Motor neuron (in vitro differentiated cells): ENCODE data around the gene WIZ. TPM values are rescaled to one million over a fixed set of nuclear protein-coding genes. Genes with fewer than 3 reads are reported as not detected.

Source experiments
- ATAC-seq, 8 experiments: fragments of 200-7000 bp; cut with Tn5 transposase; replicated peaks in 6 of 8; 2 replicates each; pipeline ENCODE4 v1.8.0; 2021; ENCODE audit warnings: mild to moderate bottlenecking in 8 of 8, moderate library complexity in 8 of 8
- H3K27ac ChIP-seq, 2 donors: fragments of 250-450 bp; sonication (Bioruptor Pico); 2 replicates each; pipeline ENCODE4 v1.9.0; 2021; ENCODE audit warnings: antibody characterized with exemption in 2 of 2, mild to moderate bottlenecking in 2 of 2, moderate library complexity in 1 of 2
- H3K4me1 ChIP-seq, 2 donors: fragments of 250-450 bp; sonication (Bioruptor Pico); replicated peaks in 1 of 2; 2 replicates each; pipeline ENCODE4 v1.6.1; 2021; ENCODE audit warnings: antibody characterized with exemption in 2 of 2, mild to moderate bottlenecking in 2 of 2, moderate library complexity in 1 of 2
- H3K4me3 ChIP-seq, 5 donors: fragments of 250-450 bp; sonication (Bioruptor Pico); 2 replicates each; pipeline ENCODE4 v1.9.0; 2021; ENCODE audit warnings: antibody characterized with exemption in 5 of 5, mild to moderate bottlenecking in 5 of 5, moderate library complexity in 4 of 5
- WGBS, 10 experiments: fragments of 450-650 bp; shearing (Covaris generic); methylation state at CpG; one replicate each; pipeline ENCODE4 v1.0.0; 2022; 5-methylcytosine and 5-hydroxymethylcytosine counted together
- in situ Hi-C, 9 experiments: fragments of 400-800 bp; cut with MboI; loops; one replicate each; pipeline ENCODE4 v1.15.0; 2021; ENCODE audit warnings: low sequenced_read_pairs in 9 of 9, low pct_unique_long_range_greater_than_20kb in 2 of 9; ENCODE audit not compliant: unreplicated experiment in 9 of 9
- total RNA-seq, 8 experiments: library from RNA; unstranded; fragments of 300-600 nt; gene quantifications; 2 replicates each; pipeline versions ENCODE4 v1.2.3 to v1.2.4, GENCODE V29; 2022

The WIZ gene
- total RNA-seq, 8 experiments from 2014 or later: 10.6 to 34.4 (median 27.0) TPM

GRCh38 chr19:15427991-15428471, 21.7 kb downstream of the WIZ start:
- H3K4me3 ChIP-seq: no peak overlapping the region
- 93% methylated on average over 6 of the region's 35 CpGs; no CpG with 5 or more reads in 9 of the 10 experiments for WGBS, 10 experiments
- H3K4me1 ChIP-seq: peaks cover 9 to 10% of the 10 kb centered on the region in 2 donors
- in situ Hi-C loops: no loop called here
- ATAC-seq: no peak
- H3K27ac ChIP-seq: no peak overlapping the region

GRCh38 chr19:15427350-15427700, 22.4 kb downstream of the WIZ start:
- no peak for ATAC-seq
- no peak overlapping the region for H3K27ac ChIP-seq
- H3K4me1 ChIP-seq: peaks cover 9 to 10% of the 10 kb centered on the region in 2 donors
- H3K4me3 ChIP-seq: no peak overlapping the region
- 97% methylated on average over 12 to 14 of the region's 25 CpGs; no CpG with 5 or more reads in 8 of the 10 experiments for WGBS, 10 experiments
- in situ Hi-C loops: no loop called here

- 20 to 86% (median 71%) methylated on average over 1 to 9 of the region's 16 CpGs; no CpG with 5 or more reads in 5 of the 10 experiments for WGBS, 10 experiments
- peak in 1 of 8 experiments; percentile 11 for ATAC-seq
- in situ Hi-C loops: no loop called here
- no peak overlapping the region for H3K4me3 ChIP-seq
- peaks cover 9% of the 10 kb centered on the region in 2 donors for H3K4me1 ChIP-seq
- H3K27ac ChIP-seq: no peak overlapping the region
Measured at GRCh38 chr19:15426485-15427349, 23.0 kb downstream of the WIZ start.

- in situ Hi-C loops: no loop called here
- ATAC-seq: peak in 1 of 8 experiments; percentile 6
- WGBS, 10 experiments: 94 to 95% methylated on average over 3 to 4 of the region's 36 CpGs; no CpG with 5 or more reads in 8 of the 10 experiments
- Histone ChIP-seq H3K4me1 (no peaks in the 10 kb centered on the region), H3K4me3 (no peak overlapping the region), H3K27ac (no peak overlapping the region)
Measured at GRCh38 chr19:15425321-15425950, 24.3 kb downstream of the WIZ start.

GRCh38 chr19:15424692-15425272, 25.0 kb downstream of the WIZ start:
- peak in 3 of 8 experiments; percentile 9 to 15 (median 12) for ATAC-seq
- no peak overlapping the region for H3K4me3 ChIP-seq
- in situ Hi-C loops: loop anchor here in 1 of 9 experiments (25.0 kb wide), 1 partner anchor 763 kb away; the partner anchor contains the start of genes AP1M1 and FAM32A
- WGBS, 10 experiments: 90 to 100% (median 91%) methylated on average over 2 to 10 of the region's 38 CpGs; no CpG with 5 or more reads in 7 of the 10 experiments
- H3K27ac ChIP-seq: no peak overlapping the region
- H3K4me1 ChIP-seq: no peaks in the 10 kb centered on the region

- WGBS, 10 experiments: no CpG with 5 or more reads among the region's 13 CpGs
- Histone ChIP-seq H3K27ac (no peak overlapping the region), H3K4me1 (peaks cover 0 to 4% of the 10 kb centered on the region in 2 donors), H3K4me3 (no peak overlapping the region)
- no peak for ATAC-seq
- in situ Hi-C loops: loop anchor here in 1 of 9 experiments (25.0 kb wide), 1 partner anchor 763 kb away; the partner anchor contains the start of genes AP1M1 and FAM32A
Measured at GRCh38 chr19:15424121-15424520, 25.6 kb downstream of the WIZ start.

GRCh38 chr19:15423130-15423529, 26.6 kb downstream of the WIZ start:
- Histone ChIP-seq H3K4me1 (peaks cover 0 to 4% of the 10 kb centered on the region in 2 donors), H3K27ac (no peak overlapping the region), H3K4me3 (no peak overlapping the region)
- in situ Hi-C loops: loop anchor here in 1 of 9 experiments (25.0 kb wide), 1 partner anchor 764 kb away; the partner anchor contains the start of genes AP1M1 and FAM32A
- 100% methylated on average over 1 of the region's 6 CpGs; no CpG with 5 or more reads in 8 of the 10 experiments for WGBS, 10 experiments
- ATAC-seq: no peak

GRCh38 chr19:15422296-15423075, 27.3 kb downstream of the WIZ start:
- ATAC-seq: no peak
- in situ Hi-C loops: loop anchor here in 1 of 9 experiments (25.0 kb wide), 1 partner anchor 765 kb away; the partner anchor contains the start of genes AP1M1 and FAM32A
- no peak overlapping the region for H3K4me3 ChIP-seq
- peaks cover 2 to 4% of the 10 kb centered on the region in 2 donors for H3K4me1 ChIP-seq
- H3K27ac ChIP-seq: no peak overlapping the region
- WGBS, 10 experiments: 40 to 92% (median 81%) methylated on average over 2 to 5 of the region's 22 CpGs; no CpG with 5 or more reads in 6 of the 10 experiments

- Histone ChIP-seq H3K4me3 (no peak overlapping the region), H3K4me1 (peaks cover 8 to 11% of the 10 kb centered on the region in 2 donors), H3K27ac (no peak overlapping the region)
- no peak for ATAC-seq
- in situ Hi-C loops: loop anchor here in 1 of 9 experiments (25.0 kb wide), 1 partner anchor 766 kb away; the partner anchor contains the start of genes AP1M1 and FAM32A
- 60 to 100% (median 84%) methylated on average over 2 to 12 of the region's 15 CpGs; no CpG with 5 or more reads in 3 of the 10 experiments for WGBS, 10 experiments
Measured at GRCh38 chr19:15421721-15422260, 28.0 kb downstream of the WIZ start.

- no peak for ATAC-seq
- no peak overlapping the region for H3K27ac ChIP-seq
- WGBS, 10 experiments: 69 to 92% (median 85%) methylated on average over 2 to 7 of the region's 12 CpGs; no CpG with 5 or more reads in 5 of the 10 experiments
- H3K4me3 ChIP-seq: no peak overlapping the region
- peaks cover 8 to 12% of the 10 kb centered on the region in 2 donors for H3K4me1 ChIP-seq
- in situ Hi-C loops: loop anchor here in 1 of 9 experiments (25.0 kb wide), 1 partner anchor 766 kb away; the partner anchor contains the start of genes AP1M1 and FAM32A
Measured at GRCh38 chr19:15421136-15421695, 28.5 kb downstream of the WIZ start.

GRCh38 chr19:15419413-15420025, 30.2 kb downstream of the WIZ start:
- Histone ChIP-seq H3K4me1 (peaks cover 8 to 12% of the 10 kb centered on the region in 2 donors), H3K27ac (no peak overlapping the region), H3K4me3 (peak overlapping the region; percentile 14 to 27 (median 21))
- in situ Hi-C loops: loop anchor here in 1 of 9 experiments (25.0 kb wide), 1 partner anchor 768 kb away; the partner anchor contains the start of genes AP1M1 and FAM32A
- no peak for ATAC-seq
- 3 to 91% (median 36%) methylated on average over 3 to 16 of the region's 16 CpGs for WGBS, 10 experiments
